ENCODE data around the gene DNAH1. TPM values are rescaled to one million over a fixed set of nuclear protein-coding genes. Genes with fewer than 3 reads are reported as not detected.
A peak's percentile ranks its signal among the peaks of the same experiment; 100 is the strongest.

Gene DNAH1
- total RNA-seq, 1 donor from 2014 or later = 8.9 TPM

DNA sequence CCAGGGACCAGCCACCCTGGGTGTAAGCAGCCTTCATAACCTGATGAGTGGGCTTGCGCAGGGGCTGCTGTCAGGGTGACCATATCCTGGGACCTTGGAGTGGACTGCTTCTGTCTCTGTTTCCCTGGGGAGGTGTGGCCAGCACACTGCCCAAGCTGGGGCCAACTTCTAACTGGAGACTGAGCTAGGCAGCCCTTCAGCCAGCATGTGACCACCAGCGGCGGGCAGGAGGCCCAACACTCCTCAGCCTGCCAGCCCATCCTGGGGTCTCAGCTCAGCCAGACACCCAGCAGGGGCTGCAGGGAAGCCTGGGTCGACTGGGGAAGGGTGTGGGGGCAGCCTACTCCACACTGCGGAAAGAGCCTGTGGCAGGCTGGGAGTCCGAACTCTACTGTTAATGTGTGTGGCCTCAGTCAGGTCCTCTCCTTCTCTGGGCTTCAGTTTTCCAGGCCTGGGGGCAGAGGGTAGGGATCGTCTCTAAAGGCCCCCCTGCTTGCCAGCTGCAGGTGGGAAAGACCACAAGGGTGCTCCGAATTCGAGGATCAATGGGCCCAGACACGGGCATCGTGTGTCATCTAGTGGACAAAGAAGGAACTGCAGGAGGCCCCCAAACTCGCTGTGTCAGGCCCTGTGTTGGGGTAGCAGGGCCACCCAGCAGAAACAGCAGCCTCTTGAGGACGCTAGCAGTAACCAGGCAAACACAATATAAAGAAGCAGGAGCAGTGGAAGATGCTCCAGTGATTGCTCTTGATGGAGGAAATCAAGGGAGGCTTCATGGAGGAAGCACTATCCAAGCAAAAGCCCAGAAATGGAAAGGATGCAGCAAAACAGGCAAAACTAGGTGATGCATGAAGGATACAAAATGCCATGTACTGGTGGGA is 130.8 kb downstream of the DNAH1 start:
- no peak overlapping the region for H3K27ac Mint-ChIP-seq (ENCODE audit: unreplicated experiment)

DNA sequence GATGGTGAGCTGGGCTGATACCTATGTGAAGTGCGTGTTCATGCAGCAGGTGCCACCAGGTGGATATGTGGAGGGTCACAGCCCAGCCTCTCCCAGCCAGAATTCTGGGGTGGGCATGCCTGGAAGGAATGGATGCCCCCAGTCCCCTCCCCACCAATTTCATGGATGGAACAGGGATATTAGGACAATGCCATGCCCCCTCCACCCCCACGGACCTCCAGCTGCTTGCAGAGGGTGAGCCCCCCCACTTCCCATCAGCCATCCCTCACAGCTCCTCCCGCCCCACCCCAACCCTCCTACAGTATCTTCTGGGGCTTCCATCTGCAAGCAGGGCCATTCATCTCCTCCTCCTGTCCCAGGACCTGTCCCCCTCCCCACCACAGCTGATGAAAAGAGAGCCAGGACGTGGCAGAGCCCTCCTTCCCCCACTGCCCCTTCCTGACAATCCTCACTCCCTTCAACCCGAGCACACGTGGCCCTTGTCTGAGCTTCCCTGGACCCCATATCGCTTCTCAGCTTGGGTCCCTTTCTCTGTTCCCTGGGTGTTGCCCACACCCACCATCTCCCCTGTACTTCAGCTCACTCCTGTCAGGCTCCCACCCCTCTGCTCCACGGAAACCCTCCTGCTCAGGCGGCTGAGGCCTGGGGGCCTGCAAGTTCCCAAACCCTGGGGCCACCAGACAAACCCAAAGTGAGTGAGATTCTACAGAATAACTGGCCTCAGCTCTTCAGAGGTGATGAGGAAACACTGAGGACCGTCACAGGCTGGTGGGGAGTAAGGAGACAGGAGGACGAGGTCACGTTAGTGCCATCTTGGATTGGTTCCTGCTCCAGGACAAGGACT is 131.6 kb downstream of the DNAH1 start:
- peaks cover 8% of the 10 kb centered on the region for H3K4me1 Mint-ChIP-seq (ENCODE audit: low read depth, unreplicated experiment)
- no peak for DNase-seq
- TF ChIP-seq CTCF (IDR thresholded peaks at IDR 0.05; ENCODE audit: partially characterized antibody, unreplicated experiment) = no peak
- peaks cover 5% of the 10 kb centered on the region for H3K27me3 Mint-ChIP-seq (ENCODE audit: unreplicated experiment)
- no peaks in the 10 kb centered on the region for H3K9me3 Mint-ChIP-seq (ENCODE audit: unreplicated experiment)
- H3K36me3 Mint-ChIP-seq (ENCODE audit: unreplicated experiment) = no peaks in the 10 kb centered on the region
- H3K4me3 Mint-ChIP-seq (ENCODE audit: unreplicated experiment) = no peak overlapping the region
- no peak overlapping the region for H3K27ac Mint-ChIP-seq (ENCODE audit: unreplicated experiment)

More for the DNA sequence above, 130.8 kb downstream of the DNAH1 start:
- Mint-ChIP-seq H3K4me3 (ENCODE audit: unreplicated experiment) (no peak overlapping the region), H3K9me3 (ENCODE audit: unreplicated experiment) (no peaks in the 10 kb centered on the region), H3K27me3 (ENCODE audit: unreplicated experiment) (peaks cover 5% of the 10 kb centered on the region), H3K36me3 (ENCODE audit: unreplicated experiment) (no peaks in the 10 kb centered on the region), H3K4me1 (ENCODE audit: low read depth, unreplicated experiment) (peaks cover 8% of the 10 kb centered on the region)
- peak; percentile 100 for TF ChIP-seq CTCF (IDR thresholded peaks at IDR 0.05; ENCODE audit: partially characterized antibody, unreplicated experiment)
- DNase-seq = peak; percentile 78

Small RNA genes lying within 50 kb of the gene (microRNA-seq; reads per million reads assigned to microRNA genes)
- 120 reads per million, percentile 75 among the genes with 10 or more reads in this experiment for gene MIR135A1 (ENCODE audit: unreplicated experiment)
- gene MIRLET7G (ENCODE audit: unreplicated experiment) = 264 reads per million, percentile 82 among the genes with 10 or more reads in this experiment

Other genes with a start within 250 kb of the DNAH1 start
- 3.2 TPM for gene POC1A, start 161.9 kb upstream of the DNAH1 start, total RNA-seq (ENCODE audit: unreplicated experiment)
- 41.7 TPM for gene ALAS1, start 118.2 kb upstream of the DNAH1 start, total RNA-seq (ENCODE audit: unreplicated experiment)
- gene TLR9, start 90.7 kb upstream of the DNAH1 start, total RNA-seq (ENCODE audit: unreplicated experiment) = 0.37 TPM
- 45.5 TPM for gene TWF2, start 77.2 kb upstream of the DNAH1 start, total RNA-seq (ENCODE audit: unreplicated experiment)
- 7.8 TPM for gene PPM1M, start 70.6 kb upstream of the DNAH1 start, total RNA-seq (ENCODE audit: unreplicated experiment)
- 118 TPM for gene WDR82, start 37.7 kb upstream of the DNAH1 start, total RNA-seq (ENCODE audit: unreplicated experiment)
- gene GLYCTK, start 28.5 kb upstream of the DNAH1 start, total RNA-seq (ENCODE audit: unreplicated experiment) = 7.5 TPM
- gene BAP1, start 93.7 kb downstream of the DNAH1 start, total RNA-seq (ENCODE audit: unreplicated experiment) = 130 TPM
- gene PHF7, start 94.3 kb downstream of the DNAH1 start, total RNA-seq (ENCODE audit: unreplicated experiment) = 8.9 TPM
- gene SEMA3G, start 128.8 kb downstream of the DNAH1 start, total RNA-seq (ENCODE audit: unreplicated experiment) = 0.59 TPM
- gene TNNC1, start 137.7 kb downstream of the DNAH1 start, total RNA-seq (ENCODE audit: unreplicated experiment) = 2.7 TPM
- 280 TPM for gene NISCH, start 139.3 kb downstream of the DNAH1 start, total RNA-seq (ENCODE audit: unreplicated experiment)
- gene STAB1, start 179.0 kb downstream of the DNAH1 start, total RNA-seq (ENCODE audit: unreplicated experiment) = 6.3 TPM
- gene NT5DC2, start 217.5 kb downstream of the DNAH1 start, total RNA-seq (ENCODE audit: unreplicated experiment) = 308 TPM
- 13.7 TPM for gene UQCC5, start 220.3 kb downstream of the DNAH1 start, total RNA-seq (ENCODE audit: unreplicated experiment)

Measured in glutamatergic neuron (in vitro differentiated cells).